Heart left ventricle (tissue), 13 donors: Measurements from ENCODE around the gene C18orf32.

Source experiments
- CTCF ChIP-seq, 12 donors: fragments of 200-600 bp; sonication (generic) in 4 of 12; IDR thresholded peaks; one replicate each; pipeline versions ENCODE4 v1.5.0 to v1.8.0; 2018 to 2022; ENCODE audit warnings: antibody characterized with exemption in 12 of 12, mild to moderate bottlenecking in 5 of 12
- POLR2A ChIP-seq, 2 donors: fragments of 450-650 bp; IDR thresholded peaks; one replicate each; pipeline ENCODE4 v1.6.1; 2017; ENCODE audit warnings: antibody characterized with exemption in 2 of 2, mild to moderate bottlenecking in 2 of 2, moderate library complexity in 2 of 2
- donor health status: ischemic (EF 13 %, LVEDD 7.1; RV severe dilation, severe dysfunction).
- donor health status: DM: no; HTN: yes; CAD: no.
- donor health status: DM: no; HTN: no; CAD: no.
- donor health status: ischemic (EF 25% LVEDD 6.9; RV normal size, moderate dysfunction).
- donor health status: ischemic (EF 25% LVEDD 5.7; RV mildly dilated, moderate dysfunction).
- donor health status: ischemic (EF 35%, LVEDD 5.7; RV mildly dilated, moderate dysfunction).
- donor health status: nonischemic (EF 11% LVEDD 7.7; RV severe dilation, severe dysfunction).
- donor health status: DM: yes; HTN: yes; CAD: no.
- donor health status: PGD.
- donor health status: ischemic (EF 29% LVEDD 5.4; RV normal size, mild dysfunction).
- donor health status: nonischemic (EF 23%, LVEDD 6.1; RV moderate dilation, normal function).

- TF ChIP-seq CTCF (IDR thresholded peaks at IDR 0.05) (no peak), POLR2A (IDR thresholded peaks at IDR 0.05) (no peak)
Observed at GRCh38 chr18:49459404-49460171, 27.4 kb downstream of the C18orf32 start.
